Stimulated activated naive CD4-positive, alpha-beta T cell (primary cell): ENCODE results near the gene CPNE1.
"Not testable (repeated sequence)": the region's sequence is repeated elsewhere in the genome, so short reads cannot be mapped to it uniquely, and the experiment has no call there.

Experiments used
- DNase-seq, 6 experiments: peaks; one replicate each; lab custom pipeline; 2025; lab: John Stamatoyannopoulos, UW

Gene CPNE1

DNA sequence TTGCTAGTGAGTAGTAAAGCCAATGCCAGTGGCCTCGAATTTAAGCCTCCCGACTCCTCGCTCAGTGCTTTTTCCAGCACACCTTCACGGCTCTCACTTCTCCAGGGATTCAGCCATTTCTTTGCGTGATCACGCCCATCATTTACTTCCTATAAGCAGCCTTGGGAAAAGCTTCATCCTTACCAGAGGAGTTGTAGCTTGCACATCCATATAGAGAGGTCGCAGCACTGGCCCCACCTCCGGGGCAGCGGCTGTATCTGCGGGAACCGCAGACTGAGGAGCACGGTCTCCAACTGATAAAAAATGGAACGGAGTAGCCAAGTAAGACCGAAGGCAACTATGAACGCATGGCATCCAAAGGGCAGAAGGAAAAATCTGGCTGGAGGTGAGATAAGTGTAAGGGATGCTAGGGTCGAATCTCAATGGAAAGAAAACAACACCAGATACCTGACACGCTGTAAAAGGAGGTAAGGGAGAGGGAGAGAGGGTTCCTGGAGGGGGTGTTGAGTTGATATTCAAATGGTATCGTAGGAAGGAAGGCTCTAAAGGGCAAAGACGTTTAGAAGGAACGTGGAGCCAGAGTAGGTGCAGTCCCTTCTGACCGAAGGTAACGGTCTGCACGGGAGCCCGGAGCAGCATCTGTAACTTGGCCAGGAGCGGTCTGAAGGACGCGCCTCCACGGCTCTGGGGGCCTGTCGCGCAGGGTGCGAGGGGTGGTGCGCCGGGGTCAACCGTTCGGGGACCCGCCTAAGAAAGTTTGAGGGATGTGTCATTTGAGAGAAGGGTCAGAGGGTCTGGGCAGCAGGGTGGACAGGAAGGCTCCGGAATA lies 33.8 kb upstream of the CPNE1 start:
- no peak for DNase-seq

- no peak for DNase-seq
These were observed 33.1 kb upstream of the CPNE1 start for GRCh38 chr20:35697696-35698297.

- no peak for DNase-seq
These were observed 31.3 kb upstream of the CPNE1 start for GRCh38 chr20:35695978-35696377.

GRCh38 chr20:35695245-35695749 lies 30.6 kb upstream of the CPNE1 start:
- DNase-seq, result no peak

DNA sequence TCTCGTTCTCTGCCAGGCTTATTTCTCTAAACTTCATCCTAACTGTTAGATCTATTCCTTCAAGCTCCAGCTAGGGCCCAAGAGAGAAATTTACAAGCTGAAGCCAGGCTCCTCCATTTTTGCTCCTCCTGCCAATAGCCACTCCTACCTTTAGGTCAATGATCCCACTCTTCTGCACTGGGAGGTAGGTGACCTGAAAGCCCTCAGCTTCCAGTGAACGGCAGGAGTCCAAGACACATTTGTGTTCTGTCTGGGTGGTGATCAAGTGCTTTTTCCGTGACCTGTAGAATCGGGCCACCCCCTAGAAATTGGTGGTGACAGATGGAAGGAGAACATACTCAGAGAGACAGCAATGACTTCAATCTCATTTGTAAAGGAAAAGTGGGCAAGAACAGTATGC lies 25.6 kb upstream of the CPNE1 start:
- no peak for DNase-seq

DNA sequence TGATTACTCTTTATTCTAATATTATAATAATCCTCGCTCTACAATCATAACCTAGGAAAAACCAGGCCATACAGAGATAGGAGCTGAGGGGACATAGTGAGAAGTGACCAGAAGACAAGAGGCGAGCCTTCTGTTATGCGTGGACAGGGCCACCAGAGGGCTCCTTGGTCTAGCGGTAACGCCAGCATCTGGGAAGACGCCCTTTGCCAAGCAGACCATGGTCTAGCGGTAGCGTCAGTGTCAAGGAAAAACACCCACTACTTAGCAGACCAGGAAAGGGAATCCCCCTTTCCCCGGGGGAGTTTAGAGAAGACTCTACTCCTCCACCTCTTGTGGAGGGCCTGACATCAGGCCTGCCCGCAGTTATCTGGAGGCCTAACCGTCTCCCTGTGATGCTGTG lies 22.2 kb upstream of the CPNE1 start:
- not testable (repeated sequence) for DNase-seq

DNA sequence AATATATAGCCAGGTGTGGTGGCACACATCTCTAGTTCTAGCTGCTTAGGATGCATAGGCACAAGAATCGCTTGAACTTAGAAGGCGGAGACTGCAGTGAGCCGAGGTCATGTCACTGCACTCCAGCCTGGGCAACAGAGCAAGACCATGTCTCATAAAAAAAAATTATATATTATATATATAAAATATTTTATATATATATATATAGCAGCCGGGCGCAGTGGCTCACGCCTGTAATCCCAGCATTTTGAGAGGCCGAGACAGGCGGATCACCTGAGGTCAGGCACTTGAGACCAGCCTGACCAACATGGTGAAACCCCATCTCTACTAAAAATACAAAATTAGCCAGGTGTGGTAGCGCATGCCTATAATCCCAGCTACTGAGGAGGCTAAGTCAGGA lies 20.7 kb upstream of the CPNE1 start:
- not testable (repeated sequence) for DNase-seq

GRCh38 chr20:35681960-35682359 lies 17.3 kb upstream of the CPNE1 start:
- no peak for DNase-seq

DNA sequence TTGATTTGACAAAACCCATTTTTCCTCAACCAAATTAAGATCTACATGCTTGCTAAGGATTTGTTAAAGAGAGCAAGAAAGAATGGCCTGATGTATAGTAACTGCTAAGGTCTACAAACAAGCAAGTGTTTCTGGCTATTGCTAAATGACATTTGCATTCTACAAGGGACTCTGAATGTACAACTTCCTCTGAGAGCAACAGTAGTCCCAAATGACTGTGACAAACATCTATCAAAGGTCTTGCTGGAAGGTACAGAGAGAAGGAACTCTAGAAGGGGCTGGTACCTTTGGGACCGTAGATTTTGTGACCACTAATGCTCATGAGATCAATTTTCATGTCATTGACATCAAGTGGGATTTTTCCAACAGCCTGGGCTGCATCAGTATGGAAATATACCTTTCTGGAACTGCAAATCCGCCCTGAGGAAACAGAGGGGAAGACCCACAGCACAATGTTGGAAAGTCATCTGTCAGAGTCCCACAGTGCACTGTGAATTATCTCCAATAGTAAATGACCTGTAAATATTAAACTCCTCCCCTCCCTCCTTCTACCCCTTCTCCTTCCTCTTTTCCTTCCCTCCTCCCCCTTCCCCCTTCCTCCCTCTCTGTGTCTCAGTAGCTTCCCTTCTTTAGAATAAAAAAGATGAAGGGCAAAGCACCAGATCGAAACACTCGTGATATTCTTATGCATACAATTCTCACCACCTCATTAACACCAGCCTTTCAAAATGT lies 15.9 kb upstream of the CPNE1 start:
- no peak for DNase-seq

DNA sequence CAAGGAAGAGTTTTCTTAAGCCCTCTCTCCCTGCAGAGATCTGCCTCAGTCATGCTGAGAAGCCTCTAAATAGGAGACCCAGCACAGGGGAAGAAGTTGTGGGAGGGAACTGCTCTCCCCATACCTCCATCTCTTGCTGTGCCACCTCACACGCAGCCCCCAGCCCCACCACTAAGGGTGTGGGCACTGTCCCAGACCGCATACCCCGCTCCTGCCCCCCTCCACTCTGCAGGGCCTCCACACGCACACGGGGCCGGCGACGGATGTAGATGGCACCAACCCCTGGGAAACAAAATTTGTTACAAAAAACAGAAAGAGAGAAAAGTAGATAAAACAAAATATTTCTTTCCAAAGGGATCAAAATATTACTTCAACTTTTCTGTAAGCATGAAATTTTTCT lies 10.2 kb upstream of the CPNE1 start:
- DNase-seq, result no peak

- DNase-seq, result no peak
These were observed 9.2 kb upstream of the CPNE1 start for GRCh38 chr20:35673884-35674283.

- no peak for DNase-seq
These were observed 5.0 kb upstream of the CPNE1 start for GRCh38 chr20:35669681-35670080.

DNA sequence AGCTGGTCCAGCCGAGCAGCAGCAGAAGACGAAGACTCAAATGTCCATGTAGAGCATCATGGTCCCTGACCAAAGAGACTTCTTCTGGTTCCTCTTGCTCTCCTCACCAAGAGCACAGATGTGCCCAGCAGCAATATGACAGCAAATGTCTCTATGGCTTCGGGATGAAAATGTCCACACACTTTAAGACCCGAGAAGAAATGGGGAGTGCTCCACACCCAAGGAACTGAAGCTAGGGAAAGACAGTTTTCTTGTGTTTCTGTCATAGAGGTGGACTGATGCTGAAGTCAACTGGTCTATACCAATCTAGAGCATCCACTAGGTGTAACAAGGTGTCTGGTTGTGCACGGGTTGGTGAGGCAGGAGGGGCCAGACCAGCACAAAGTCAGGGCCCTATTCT lies 4.5 kb upstream of the CPNE1 start:
- no peak for DNase-seq

DNA sequence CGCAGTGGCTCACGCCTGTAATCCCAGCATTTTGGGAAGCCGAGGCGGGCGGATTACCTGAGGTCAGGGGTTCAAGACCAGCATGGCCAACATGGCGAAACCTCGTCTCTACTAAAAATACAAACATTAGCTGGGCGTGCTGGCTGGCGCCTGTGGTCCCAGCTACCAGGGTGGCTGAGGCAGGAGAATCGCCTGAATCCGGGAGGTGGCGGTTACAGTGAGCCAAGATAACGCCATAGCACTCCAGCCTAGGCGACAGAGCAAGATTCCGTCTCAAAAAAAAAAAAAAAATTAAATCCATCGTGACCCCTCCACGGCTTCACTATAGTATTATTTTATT lies 1.2 kb upstream of the CPNE1 start:
- DNase-seq, result no peak

DNA sequence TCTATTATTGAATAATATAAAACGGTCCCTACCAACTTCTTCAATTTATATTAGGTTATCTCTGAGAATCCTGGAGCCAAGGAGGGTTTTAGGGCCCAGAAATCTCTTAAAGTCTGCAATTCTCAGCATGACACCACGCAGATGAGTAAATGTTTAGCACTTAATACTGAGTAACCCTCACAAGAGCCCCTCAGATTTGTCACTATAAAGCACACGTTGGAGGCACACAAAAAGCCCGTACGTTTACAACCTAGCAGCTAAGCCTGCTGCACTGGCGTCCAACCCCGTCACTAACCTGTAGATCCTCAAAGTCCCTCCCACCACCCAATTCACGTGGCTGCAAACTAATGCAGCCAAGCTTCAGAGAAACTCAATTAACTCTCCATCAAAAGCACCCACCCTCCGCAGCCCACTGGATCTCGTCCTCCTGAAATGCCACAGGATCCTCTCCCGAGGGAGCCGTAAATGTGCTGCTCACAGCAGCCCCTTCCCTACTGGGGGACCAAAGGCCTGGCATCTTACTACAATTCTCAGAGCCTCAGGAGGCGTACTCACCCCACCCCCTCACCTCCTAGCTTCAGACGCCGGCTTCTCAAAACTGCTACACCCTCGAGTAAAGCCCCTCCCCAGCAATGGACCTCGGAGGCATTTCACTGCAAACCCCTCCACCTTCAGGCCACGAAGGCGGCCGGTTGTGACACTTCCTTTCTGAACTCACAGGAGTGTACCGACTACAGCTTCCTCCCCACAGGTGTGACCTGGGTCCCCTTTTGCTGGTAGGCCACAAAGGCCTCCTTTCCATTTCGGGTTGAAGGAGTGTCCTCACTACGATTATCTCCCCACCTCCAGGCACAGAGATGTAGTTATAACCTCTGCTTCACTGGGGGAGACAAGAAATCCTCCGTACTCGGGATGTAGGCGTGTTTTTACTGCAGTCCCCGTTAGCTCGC lies 909 bp downstream of the CPNE1 start:
- peak; percentile 45 to 82 (median 69) for DNase-seq

DNA sequence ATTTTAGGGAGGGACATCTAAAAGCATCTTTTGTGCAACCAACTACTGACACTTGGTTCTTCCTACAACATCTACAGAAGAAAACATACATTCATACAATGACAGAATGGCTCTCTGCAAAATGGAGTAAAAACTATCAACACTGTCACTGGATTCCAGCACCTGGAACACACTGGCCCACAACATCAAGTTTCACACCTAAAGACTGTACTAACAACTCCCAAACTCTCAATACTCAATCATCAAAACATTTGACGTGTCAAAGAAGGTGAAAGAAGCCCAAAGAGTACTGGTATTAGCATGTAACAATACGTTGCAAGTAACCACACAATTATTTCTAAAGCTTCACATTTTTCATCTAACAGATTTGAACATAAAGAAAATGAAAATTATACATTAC lies 2.1 kb downstream of the CPNE1 start:
- no peak for DNase-seq

DNA sequence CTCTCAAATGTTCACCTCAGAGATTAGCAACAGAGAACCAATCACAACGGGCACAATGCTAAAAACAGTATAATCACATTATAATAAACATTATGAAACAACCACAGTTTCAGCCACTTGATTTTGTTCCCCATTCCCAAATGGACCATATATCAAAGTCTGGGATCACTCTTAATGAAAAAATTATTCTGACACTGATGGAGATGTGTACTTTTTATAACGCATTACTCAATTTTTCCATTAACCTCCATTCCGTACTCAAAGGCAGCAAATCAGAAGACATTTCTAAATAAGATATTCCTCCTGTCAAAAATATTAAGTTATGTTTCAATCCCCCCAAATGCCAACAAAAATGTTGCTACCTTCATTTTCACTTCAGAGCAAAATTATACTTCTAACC lies 2.8 kb downstream of the CPNE1 start:
- DNase-seq, result no peak

DNA sequence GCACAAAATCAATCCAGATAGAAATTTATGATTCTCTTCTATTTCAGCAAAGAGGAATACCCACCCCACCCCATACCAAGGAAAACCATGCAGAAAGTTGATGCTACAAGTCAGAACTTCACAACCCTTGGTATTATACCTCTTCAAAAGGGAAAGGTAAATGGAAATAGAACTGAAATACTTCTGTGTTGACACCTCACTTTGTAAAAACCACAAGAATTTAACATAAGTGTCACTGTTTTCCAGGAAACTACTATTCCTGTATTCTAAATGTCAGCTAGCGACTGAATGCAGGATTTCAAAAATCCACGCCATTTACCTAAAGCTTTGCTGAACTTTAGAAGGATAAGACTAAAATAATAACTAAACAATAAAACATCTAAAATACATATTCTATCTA lies 3.6 kb downstream of the CPNE1 start:
- no peak for DNase-seq

- no peak for DNase-seq
These were observed 4.4 kb downstream of the CPNE1 start for GRCh38 chr20:35660122-35660937.

DNA sequence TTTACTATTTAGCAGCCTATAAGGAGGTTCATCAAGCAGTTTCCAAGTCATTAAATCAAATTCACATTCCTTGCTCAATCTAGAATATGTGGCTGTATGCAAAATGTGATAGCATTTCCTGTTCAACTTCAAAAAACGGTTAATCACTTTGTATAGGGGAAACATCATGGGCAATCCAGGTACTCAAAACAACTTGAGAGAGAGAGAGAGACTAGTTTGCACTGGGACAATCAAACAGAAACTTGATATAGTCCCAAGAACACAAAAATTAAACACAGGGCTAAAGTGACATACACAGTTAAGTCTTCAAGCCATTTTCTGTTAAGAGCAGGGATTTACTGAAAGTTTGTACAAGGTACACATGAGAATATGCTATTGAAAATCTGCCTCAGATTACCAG lies 7.4 kb downstream of the CPNE1 start:
- DNase-seq, result peak in 2 of 6 experiments; percentile 7 to 19

GRCh38 chr20:35654415-35654814 lies 10.3 kb downstream of the CPNE1 start:
- DNase-seq, result no peak
